SK-N-SH (cell line): ENCODE data around the gene GALNT17. TPM values are rescaled to one million over a fixed set of nuclear protein-coding genes. Genes with fewer than 3 reads are reported as not detected.

Experiments
- CTCF ChIA-PET: fragments of 300-600, 350-600 bp; formaldehyde crosslinking; extraction: SDS; loops from one replicate; lab custom pipeline; 2021; lab: Yijun Ruan, JAX
- POLR2A ChIA-PET: fragments of 350-600 bp; sonication (Branson Sonifier 250); formaldehyde crosslinking; extraction: SDS; loops from one replicate; lab custom pipeline; 2020; ENCODE audit warnings: antibody characterized with exemption, inconsistent platforms; lab: Yijun Ruan, JAX
- DNase-seq: peaks from one replicate; pipeline ENCODE4 v3.0.0; 2012
- H2AFZ ChIP-seq: fragments of 200-600 bp; sonication (generic); 2 replicates; pipeline ENCODE4 v1.8.1; 2016; ENCODE audit warnings: antibody characterized with exemption, mild to moderate bottlenecking, low read depth
- H3F3A ChIP-seq: fragments of 200-600 bp; sonication (generic); replicated peaks from 2 replicates; pipeline ENCODE3; 2016; ENCODE audit warnings: antibody characterized with exemption, mild to moderate bottlenecking; ENCODE audit not compliant: insufficient read depth
- H3K27ac ChIP-seq, 2 experiments: fragments of 200-500 bp in 1 of 2; fragments of 200-600 bp in 1 of 2; sonication (Bioruptor generic) in 1 of 2; sonication (generic), shearing (Covaris generic) in 1 of 2; 2 replicates each; pipeline versions ENCODE4 v1.5.1 to v1.6.1; 2014 to 2016; ENCODE audit warnings: low read depth in 2 of 2, inconsistent platforms in 1 of 2, low read length in 1 of 2, mild to moderate bottlenecking in 1 of 2, mixed read lengths in 1 of 2
- H3K27me3 ChIP-seq: fragments of 200-600 bp; sonication (generic), shearing (Covaris generic); 2 replicates; pipeline ENCODE4 v1.6.1; 2016; ENCODE audit warnings: mixed run types; ENCODE audit not compliant: insufficient read depth
- H3K36me3 ChIP-seq, 2 experiments: fragments of 200-500 bp in 1 of 2; fragments of 200-600 bp in 1 of 2; sonication (Bioruptor generic) in 1 of 2; sonication (generic) in 1 of 2; replicated peaks in 1 of 2; 2 replicates each; pipeline versions ENCODE3 to v1.5.1; 2014 to 2016; ENCODE audit warnings: low read length in 1 of 2, mild to moderate bottlenecking in 1 of 2; ENCODE audit not compliant: insufficient read depth in 2 of 2, control insufficient read depth in 1 of 2
- H3K4me1 ChIP-seq, 2 experiments: fragments of 200-500 bp in 1 of 2; fragments of 200-600 bp in 1 of 2; sonication (Bioruptor generic) in 1 of 2; sonication (generic), shearing (Covaris generic) in 1 of 2; 2 replicates each; pipeline versions ENCODE4 v1.5.1 to v1.6.1; 2014 to 2016; ENCODE audit warnings: low read depth in 1 of 2, low read length in 1 of 2, mixed run types in 1 of 2; ENCODE audit not compliant: insufficient read depth in 2 of 2, control insufficient read depth in 1 of 2
- H3K4me2 ChIP-seq: fragments of 200-600 bp; sonication (generic), shearing (Covaris generic); 2 replicates; pipeline ENCODE4 v1.6.1; 2017; ENCODE audit warnings: mixed run types
- H3K4me3 ChIP-seq, 2 experiments: fragments of 200-500 bp in 1 of 2; fragments of 200-600 bp in 1 of 2; sonication (Bioruptor generic) in 1 of 2; sonication (generic), shearing (Covaris generic) in 1 of 2; 2 replicates each; pipeline versions ENCODE4 v1.5.1 to v1.8.1; 2014 to 2016; ENCODE audit warnings: low read depth in 2 of 2, inconsistent platforms in 1 of 2, low read length in 1 of 2, mild to moderate bottlenecking in 1 of 2, mixed read lengths in 1 of 2, moderate library complexity in 1 of 2
- H3K79me2 ChIP-seq: fragments of 200-600 bp; sonication (generic); 2 replicates; pipeline ENCODE4 v1.8.1; 2017; ENCODE audit warnings: mild to moderate bottlenecking; ENCODE audit not compliant: insufficient read depth
- H3K9ac ChIP-seq: fragments of 200-600 bp; sonication (generic); 2 replicates; pipeline ENCODE4 v1.6.1; 2017; ENCODE audit warnings: mixed run types
- H3K9me2 ChIP-seq: fragments of 200-600 bp; sonication (generic); 2 replicates; pipeline ENCODE4 v1.6.1; 2017; ENCODE audit warnings: mixed run types
- H3K9me3 ChIP-seq: fragments of 200-600 bp; sonication (generic); 2 replicates; pipeline ENCODE4 v1.6.1; 2017; ENCODE audit warnings: mixed run types, mild to moderate bottlenecking, moderate library complexity
- H4K20me1 ChIP-seq: fragments of 200-600 bp; sonication (generic); 2 replicates; pipeline ENCODE4 v1.6.1; 2017; ENCODE audit warnings: mild to moderate bottlenecking, mixed run types; ENCODE audit not compliant: insufficient read depth
- CHD2 ChIP-seq: fragments of 150-350 bp; IDR thresholded peaks from 2 replicates; pipeline ENCODE4 v1.6.1; 2018; ENCODE audit warnings: low read length; ENCODE audit not compliant: partially characterized antibody
- ELF1 ChIP-seq: IDR thresholded peaks from 2 replicates; pipeline ENCODE4 v1.4.0; 2012
- EP300 ChIP-seq, 2 experiments: IDR thresholded peaks; 2 replicates each; pipeline versions ENCODE4 v1.4.0 to v1.6.1; 2012; ENCODE audit warnings: borderline replicate concordance in 1 of 2, low read depth in 1 of 2, low read length in 1 of 2
- EZH2phosphoT487 ChIP-seq: fragments of 200-600 bp; sonication (generic); IDR thresholded peaks from 2 replicates; pipeline ENCODE4 v1.6.1; 2017; ENCODE audit warnings: low read depth, mixed run types, mild to moderate bottlenecking, antibody characterized with exemption, moderate library complexity, borderline replicate concordance
- FOXM1 ChIP-seq: IDR thresholded peaks from 2 replicates; pipeline ENCODE4 v1.4.0; 2012; ENCODE audit warnings: low read depth, mild to moderate bottlenecking
- MAX ChIP-seq: IDR thresholded peaks from 2 replicates; pipeline ENCODE4 v1.4.0; 2012; ENCODE audit warnings: low read depth
- MEF2A ChIP-seq: IDR thresholded peaks from 2 replicates; pipeline ENCODE4 v1.4.0; 2012; ENCODE audit warnings: low read depth, borderline replicate concordance
- MXI1 ChIP-seq: IDR thresholded peaks from 2 replicates; pipeline ENCODE4 v1.6.1; 2012; ENCODE audit warnings: mild to moderate bottlenecking, low read depth, low read length, improper control_type of control experiment
- NFIC ChIP-seq: IDR thresholded peaks from 2 replicates; pipeline ENCODE4 v1.4.0; 2012; ENCODE audit warnings: borderline replicate concordance
- PBX3 ChIP-seq: IDR thresholded peaks from 2 replicates; pipeline ENCODE4; 2012
- POLR2AphosphoS5 ChIP-seq: IDR thresholded peaks from 2 replicates; pipeline ENCODE4 v1.6.1; 2012; ENCODE audit warnings: low read depth, low read length
- REST ChIP-seq: IDR thresholded peaks from 2 replicates; pipeline ENCODE4 v1.6.1; 2012; ENCODE audit warnings: mild to moderate bottlenecking, low read depth, low read length, moderate library complexity
- TAF1 ChIP-seq: IDR thresholded peaks from 2 replicates; pipeline ENCODE4 v1.6.1; 2012; ENCODE audit warnings: low read depth, mild to moderate bottlenecking, low read length, moderate library complexity, borderline replicate concordance
- TEAD4 ChIP-seq: IDR thresholded peaks from 2 replicates; pipeline ENCODE4 v1.4.0; 2012; ENCODE audit warnings: mild to moderate bottlenecking, borderline replicate concordance; ENCODE audit not compliant: insufficient read depth
- YY1 ChIP-seq: IDR thresholded peaks from 2 replicates; pipeline ENCODE4 v1.4.0; 2012; ENCODE audit warnings: low read depth, mild to moderate bottlenecking
- WGBS: methylation state at CpG from one replicate; pipeline ENCODE4 v1.1.6; 2017; ENCODE audit warnings: low lambda C conversion rate; 5-methylcytosine and 5-hydroxymethylcytosine counted together
- polyA plus RNA-seq, 3 experiments: library from polyadenylated mRNA; depleted of rRNA; stranded (reverse); fragments of >200 nt; gene quantifications; 2 replicates each; pipeline ENCODE4 v1.2.3, GENCODE V29; 2012

The GALNT17 gene
- polyA plus RNA-seq, 1 of the 3 experiments (the other 2 are of a cell fraction), result not detected

- ChIA-PET CTCF (interaction anchor here (1.3 to 1.8 kb wide), 4 partner anchors 868 to 902 kb away, joined by 3 to 12 read pairs (median 8); no protein-coding TSS in a partner anchor), POLR2A (no interaction called here)
- Histone ChIP-seq H3K9ac (no peak overlapping the region), H3K4me3 (no peak overlapping the region), H3K79me2 (no peaks in the 10 kb centered on the region), H3K27me3 (no peaks in the 10 kb centered on the region), H3K36me3 (no peaks in the 10 kb centered on the region), H3K4me2 (no peak overlapping the region), H3K9me3 (no peaks in the 10 kb centered on the region), H2AFZ (no peak overlapping the region), H3K27ac (no peak overlapping the region), H3F3A (no peaks in the 10 kb centered on the region), H3K9me2 (no peaks in the 10 kb centered on the region), H3K4me1 (no peaks in the 10 kb centered on the region; a peak in 1 of 4 replicates), H4K20me1 (no peaks in the 10 kb centered on the region)
- no peak for DNase-seq
- TF ChIP-seq FOXM1 (no peak), MAX (no peak), POLR2AphosphoS5 (no peak), NFIC (no peak), MEF2A (no peak), EP300 (IDR thresholded peaks at IDR 0.05; ENCODE audit: borderline replicate concordance in 1 of 2, low read depth in 1 of 2, low read length in 1 of 2) (no peak), TAF1 (no peak), EZH2phosphoT487 (no peak), ELF1 (no peak), YY1 (no peak), PBX3 (no peak), TEAD4 (no peak), REST (no peak), MXI1 (no peak), CHD2 (no peak)
- WGBS, result 45% methylated on average over 9 of the region's 9 CpGs
Observed at GRCh38 chr7:71731740-71732139, 599.8 kb downstream of the GALNT17 start.
